Measurements from ENCODE around the gene NOCT. TPM values are rescaled to one million over a fixed set of nuclear protein-coding genes. Genes with fewer than 3 reads are reported as not detected.
A peak's percentile ranks its signal among the peaks of the same experiment; 100 is the strongest.

NOCT gene, protein sequence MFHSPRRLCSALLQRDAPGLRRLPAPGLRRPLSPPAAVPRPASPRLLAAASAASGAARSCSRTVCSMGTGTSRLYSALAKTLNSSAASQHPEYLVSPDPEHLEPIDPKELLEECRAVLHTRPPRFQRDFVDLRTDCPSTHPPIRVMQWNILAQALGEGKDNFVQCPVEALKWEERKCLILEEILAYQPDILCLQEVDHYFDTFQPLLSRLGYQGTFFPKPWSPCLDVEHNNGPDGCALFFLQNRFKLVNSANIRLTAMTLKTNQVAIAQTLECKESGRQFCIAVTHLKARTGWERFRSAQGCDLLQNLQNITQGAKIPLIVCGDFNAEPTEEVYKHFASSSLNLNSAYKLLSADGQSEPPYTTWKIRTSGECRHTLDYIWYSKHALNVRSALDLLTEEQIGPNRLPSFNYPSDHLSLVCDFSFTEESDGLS
- 3.8 TPM for polyA plus RNA-seq (2013, experiment 1 of 2)
- polyA plus RNA-seq (2013, experiment 2 of 2): 4.4 TPM

DNA sequence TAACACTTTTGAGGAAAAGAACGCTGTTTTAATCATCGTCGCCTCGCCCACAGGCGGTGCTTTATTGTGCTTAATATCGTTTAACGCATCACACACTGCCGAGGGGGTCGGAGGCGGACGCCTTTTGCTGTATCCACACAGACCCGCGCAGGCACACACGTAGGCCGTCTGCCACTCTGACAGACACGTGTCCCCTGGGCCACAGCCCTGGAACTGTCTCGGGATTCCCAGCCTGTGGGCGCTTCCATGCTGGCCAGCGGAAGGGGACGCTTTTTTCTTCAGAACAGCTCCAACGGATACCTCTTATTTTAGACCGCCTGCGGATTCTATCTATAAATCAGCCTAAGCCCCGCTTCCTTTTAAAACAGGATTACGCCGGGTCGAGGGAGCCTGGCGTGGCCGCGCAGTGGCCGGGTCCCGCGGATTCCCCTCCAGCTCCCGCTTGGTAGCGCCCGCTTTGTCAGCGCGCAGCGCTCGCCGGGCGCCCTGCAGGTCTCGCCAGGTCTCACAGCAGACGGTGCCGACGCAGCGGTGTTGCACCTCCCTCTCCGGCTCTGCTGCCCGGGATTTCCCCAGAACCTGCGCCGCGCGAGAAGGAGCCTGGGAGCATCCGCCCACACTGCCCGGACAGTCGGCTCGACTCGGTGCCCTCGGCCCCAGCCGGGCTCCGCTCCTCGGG lies at the start of gene NOCT:
Gene NOCT (plus strand): TSS at position 513 of the 679 bp plus-strand sequence. CDS start 201 bp downstream, outside the sequence.
- Histone ChIP-seq H3K79me1 (ENCODE audit: low read depth, low read length) (peaks cover 2% of the 10 kb centered on the region), H2BK12ac (ENCODE audit: low read length) (no peak within 1 kb of the TSS), H3K36me3 (replicated peaks in 1 of 2; ENCODE audit: control insufficient read depth in 2 of 2, insufficient read depth in 2 of 2, low read length in 2 of 2) (peaks cover 0 to 11% of the 10 kb centered on the region in 2 donors), H3K27ac (replicated peaks; ENCODE audit: low read length) (peak within 1 kb of the TSS; percentile 80), H2AK5ac (ENCODE audit: low read depth, low read length) (peak within 1 kb of the TSS; percentile 62), H3K9ac (ENCODE audit: low read depth, low read length, poor library complexity) (peak within 1 kb of the TSS; percentile 84), H3K4ac (ENCODE audit: low read length) (no peak within 1 kb of the TSS), H3K18ac (ENCODE audit: low read length) (peak within 1 kb of the TSS; percentile 87), H2AFZ (ENCODE audit: low read length) (peak within 1 kb of the TSS; percentile 93), H3K27me3 (ENCODE audit: control insufficient read depth in 3 of 3, insufficient read depth in 3 of 3, low read depth in 1 of 3, low read length in 3 of 3) (no peaks in the 10 kb centered on the region), H3K4me3 (ENCODE audit: low read length in 2 of 2) (peak within 1 kb of the TSS; percentile 79 to 96), H2BK15ac (ENCODE audit: low read length) (no peak within 1 kb of the TSS), H3K4me2 (ENCODE audit: insufficient read depth, low read length, poor library complexity, severe bottlenecking) (peak within 1 kb of the TSS; percentile 65), H4K8ac (ENCODE audit: low read depth, low read length) (no peak within 1 kb of the TSS), H3K23ac (ENCODE audit: low read depth, low read length, poor library complexity) (peak within 1 kb of the TSS; percentile 91), H3K14ac (ENCODE audit: low read length) (peak within 1 kb of the TSS; percentile 87), H4K91ac (ENCODE audit: low read depth, low read length, poor library complexity) (no peak within 1 kb of the TSS), H2BK5ac (ENCODE audit: low read length) (peak within 1 kb of the TSS; percentile 89), H2BK120ac (ENCODE audit: low read depth, low read length) (no peak within 1 kb of the TSS), H3K4me1 (ENCODE audit: control insufficient read depth in 2 of 2, insufficient read depth in 1 of 2, low read depth in 1 of 2, low read length in 2 of 2) (peaks cover 4 to 14% of the 10 kb centered on the region in 2 donors), H3K9me3 (replicated peaks in 1 of 2; ENCODE audit: control insufficient read depth in 2 of 2, insufficient read depth in 1 of 2, low read depth in 1 of 2, low read length in 2 of 2) (no peaks in the 10 kb centered on the region)
- WGBS, 2 donors (ENCODE audit: extremely low coverage in 2 of 2, insufficient read length in 2 of 2, insufficient replicate concordance in 1 of 2): no CpG with 5 or more reads among the region's 62 CpGs
- DNase-seq (ENCODE audit: low spot score): peak; percentile 85

DNA sequence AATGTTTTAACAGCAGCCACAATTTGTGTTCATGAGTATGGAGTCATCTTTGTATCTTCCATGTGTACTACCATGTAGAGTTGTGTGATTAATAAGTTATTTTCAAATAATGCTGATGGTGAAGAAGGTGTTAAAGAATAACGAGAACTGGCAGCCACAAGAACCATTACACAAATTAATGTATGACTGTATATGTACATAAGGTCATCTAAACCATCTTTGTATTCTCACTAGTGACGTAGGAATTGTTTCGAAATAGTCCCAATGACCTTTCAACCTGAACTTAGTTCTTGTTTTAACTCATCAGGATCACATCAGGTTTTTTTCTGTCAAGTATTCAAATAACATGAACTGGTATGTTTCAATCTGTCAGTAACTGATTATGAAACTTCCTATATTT lies 48.3 kb upstream of the NOCT start:
- H4K91ac ChIP-seq (ENCODE audit: low read depth, low read length, poor library complexity): no peak overlapping the region
- no peaks in the 10 kb centered on the region for H3K27me3 ChIP-seq (ENCODE audit: control insufficient read depth in 3 of 3, insufficient read depth in 3 of 3, low read depth in 1 of 3, low read length in 3 of 3)
- H2BK5ac ChIP-seq (ENCODE audit: low read length): no peak overlapping the region
- no peak overlapping the region for H3K9ac ChIP-seq (ENCODE audit: low read depth, low read length, poor library complexity)
- no peak overlapping the region for H2AK5ac ChIP-seq (ENCODE audit: low read depth, low read length)
- no peak overlapping the region for H2AFZ ChIP-seq (ENCODE audit: low read length)
- H3K4ac ChIP-seq (ENCODE audit: low read length): no peak overlapping the region
- H2BK12ac ChIP-seq (ENCODE audit: low read length): no peak overlapping the region
- WGBS, 2 donors (ENCODE audit: extremely low coverage in 2 of 2, insufficient read length in 2 of 2, insufficient replicate concordance in 1 of 2): no CpG with 5 or more reads among the region's 3 CpGs
- no peaks in the 10 kb centered on the region for H3K36me3 ChIP-seq (replicated peaks in 1 of 2; ENCODE audit: control insufficient read depth in 2 of 2, insufficient read depth in 2 of 2, low read length in 2 of 2)
- H3K27ac ChIP-seq (replicated peaks; ENCODE audit: low read length): no peak overlapping the region
- DNase-seq (ENCODE audit: low spot score): no peak
- H3K4me2 ChIP-seq (ENCODE audit: insufficient read depth, low read length, poor library complexity, severe bottlenecking): no peak overlapping the region
- H3K18ac ChIP-seq (ENCODE audit: low read length): no peak overlapping the region
- no peaks in the 10 kb centered on the region for H3K79me1 ChIP-seq (ENCODE audit: low read depth, low read length)
- H2BK15ac ChIP-seq (ENCODE audit: low read length): no peak overlapping the region
- H4K8ac ChIP-seq (ENCODE audit: low read depth, low read length): no peak overlapping the region
- no peak overlapping the region for H2BK120ac ChIP-seq (ENCODE audit: low read depth, low read length)
- no peak overlapping the region for H3K14ac ChIP-seq (ENCODE audit: low read length)
- no peak overlapping the region for H3K23ac ChIP-seq (ENCODE audit: low read depth, low read length, poor library complexity)
- H3K4me1 ChIP-seq (ENCODE audit: control insufficient read depth in 2 of 2, insufficient read depth in 1 of 2, low read depth in 1 of 2, low read length in 2 of 2): no peaks in the 10 kb centered on the region
- H3K4me3 ChIP-seq (ENCODE audit: low read length in 2 of 2): no peak overlapping the region
- no peaks in the 10 kb centered on the region for H3K9me3 ChIP-seq (replicated peaks in 1 of 2; ENCODE audit: control insufficient read depth in 2 of 2, insufficient read depth in 1 of 2, low read depth in 1 of 2, low read length in 2 of 2)

DNA sequence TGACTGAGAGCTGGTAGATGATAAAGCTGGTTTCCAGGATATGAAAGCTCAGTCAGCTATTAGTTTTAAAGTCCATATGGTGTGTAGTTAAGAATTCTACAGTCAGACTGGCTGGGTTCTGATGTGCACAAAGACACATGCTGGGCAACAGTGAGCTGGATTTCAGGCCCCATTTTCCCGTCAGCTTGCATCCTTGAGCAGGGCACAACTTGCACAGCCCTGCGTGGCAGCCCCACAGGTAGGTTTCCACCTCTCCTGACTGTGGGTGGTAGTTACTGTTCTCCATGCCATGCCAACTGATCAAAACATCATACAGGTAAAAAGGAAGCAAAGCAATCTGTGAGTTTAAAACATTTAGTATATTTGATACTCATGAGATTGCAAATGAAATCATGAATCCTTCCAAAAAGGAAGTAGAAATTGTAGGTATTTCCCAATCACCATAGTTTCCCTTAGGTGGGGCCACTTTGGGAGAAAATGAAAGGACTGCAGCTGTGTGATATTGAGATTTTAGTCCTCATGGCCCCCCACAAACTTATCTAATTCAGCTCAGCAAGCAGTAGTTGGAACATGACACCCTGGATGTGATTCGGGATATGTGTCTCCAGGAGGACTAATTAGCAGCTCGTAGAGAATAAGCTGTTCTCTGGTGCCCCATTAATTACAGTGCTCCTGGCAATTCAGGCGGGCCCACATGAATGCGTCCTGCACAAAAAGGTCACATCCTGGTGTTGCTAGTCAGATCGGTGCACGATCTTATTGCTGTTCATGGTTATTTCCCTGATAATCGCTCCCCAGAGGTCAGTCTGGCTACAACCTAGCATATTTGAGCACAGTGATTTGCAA lies 42.4 kb upstream of the NOCT start:
- Histone ChIP-seq H3K79me1 (ENCODE audit: low read depth, low read length) (no peaks in the 10 kb centered on the region), H3K36me3 (replicated peaks in 1 of 2; ENCODE audit: control insufficient read depth in 2 of 2, insufficient read depth in 2 of 2, low read length in 2 of 2) (no peaks in the 10 kb centered on the region), H3K27me3 (ENCODE audit: control insufficient read depth in 3 of 3, insufficient read depth in 3 of 3, low read depth in 1 of 3, low read length in 3 of 3) (no peaks in the 10 kb centered on the region), H3K4ac (ENCODE audit: low read length) (no peak overlapping the region), H3K4me2 (ENCODE audit: insufficient read depth, low read length, poor library complexity, severe bottlenecking) (peak overlapping the region; percentile 28), H3K9ac (ENCODE audit: low read depth, low read length, poor library complexity) (no peak overlapping the region), H3K14ac (ENCODE audit: low read length) (no peak overlapping the region), H3K9me3 (replicated peaks in 1 of 2; ENCODE audit: control insufficient read depth in 2 of 2, insufficient read depth in 1 of 2, low read depth in 1 of 2, low read length in 2 of 2) (no peaks in the 10 kb centered on the region), H3K4me3 (ENCODE audit: low read length in 2 of 2) (no peak overlapping the region), H3K4me1 (ENCODE audit: control insufficient read depth in 2 of 2, insufficient read depth in 1 of 2, low read depth in 1 of 2, low read length in 2 of 2) (peaks cover 5 to 9% of the 10 kb centered on the region in 2 donors), H2BK120ac (ENCODE audit: low read depth, low read length) (no peak overlapping the region), H2AFZ (ENCODE audit: low read length) (peak overlapping the region; percentile 2), H3K23ac (ENCODE audit: low read depth, low read length, poor library complexity) (no peak overlapping the region), H3K18ac (ENCODE audit: low read length) (no peak overlapping the region), H2BK5ac (ENCODE audit: low read length) (no peak overlapping the region), H2BK15ac (ENCODE audit: low read length) (no peak overlapping the region), H4K91ac (ENCODE audit: low read depth, low read length, poor library complexity) (no peak overlapping the region), H2BK12ac (ENCODE audit: low read length) (no peak overlapping the region), H3K27ac (replicated peaks; ENCODE audit: low read length) (peak overlapping the region; percentile 44), H4K8ac (ENCODE audit: low read depth, low read length) (no peak overlapping the region), H2AK5ac (ENCODE audit: low read depth, low read length) (no peak overlapping the region)
- no CpG with 5 or more reads among the region's 9 CpGs for WGBS, 2 donors (ENCODE audit: extremely low coverage in 2 of 2, insufficient read length in 2 of 2, insufficient replicate concordance in 1 of 2)
- peak; percentile 37 for DNase-seq (ENCODE audit: low spot score)

Data from neuronal stem cell (in vitro differentiated cells).